Cardiac septum (tissue), 1 donor: Measurements from ENCODE around the gene B3GNT3. TPM values are rescaled to one million over a fixed set of nuclear protein-coding genes. Genes with fewer than 3 reads are reported as not detected.
"Not testable (repeated sequence)": the region's sequence is repeated elsewhere in the genome, so short reads cannot be mapped to it uniquely, and the experiment has no call there.

ENCODE experiments used
- DNase-seq: peaks from one replicate; pipeline ENCODE4 v3.0.0-alpha.2; 2020; ENCODE audit warnings: low spot score
- intact Hi-C: fragments of 100-400 bp; cut with DNase I; formaldehyde crosslinking; loops from one replicate; pipeline ENCODE4 v1.14.0; 2022
- total RNA-seq: library from RNA; stranded (reverse); fragmentation: NEBNext Ultra II Directional; extraction: Animal tissue kit (Norgen Biotek cat#: 25700); gene quantifications from one replicate; pipeline ENCODE4 v1.2.1, GENCODE V29; 2021
- donor health status: DM: no; HTN: no; CAD: no.

Gene B3GNT3
- total RNA-seq, 1 donor from 2014 or later, result not detected

GRCh38 chr19:17795495-17795856 lies 538 bp downstream of the B3GNT3 start:
- intact Hi-C loops, result no loop called here
- no peak for DNase-seq

GRCh38 chr19:17796013-17796837 lies 1.3 kb downstream of the B3GNT3 start:
- intact Hi-C loops, result no loop called here
- no peak for DNase-seq

- no peak for DNase-seq
- intact Hi-C loops, result no loop called here
Measured at GRCh38 chr19:17796838-17797423, 2.0 kb downstream of the B3GNT3 start.

- intact Hi-C loops, result no loop called here
- no peak for DNase-seq
Measured at GRCh38 chr19:17797424-17798201, 2.7 kb downstream of the B3GNT3 start.

DNA sequence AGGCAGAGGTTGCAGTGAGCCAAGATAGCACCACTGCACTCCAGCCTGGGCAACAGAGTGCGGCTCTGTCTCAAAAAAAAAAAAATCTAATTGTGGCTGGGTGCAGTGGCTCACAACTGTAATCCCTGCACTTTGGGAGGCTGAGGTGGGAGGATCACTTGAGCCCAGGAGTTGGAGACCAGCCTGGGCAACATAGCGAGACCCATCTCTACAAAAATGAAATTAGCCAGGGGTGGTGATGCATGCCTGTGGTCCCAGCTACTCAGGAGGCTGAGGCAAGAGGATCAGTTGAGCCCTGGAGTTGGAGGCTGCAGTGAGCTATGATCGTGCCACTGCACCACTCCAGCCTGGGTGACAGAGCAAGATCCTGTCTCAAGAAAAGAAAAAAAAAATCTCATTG lies 3.7 kb downstream of the B3GNT3 start:
- intact Hi-C loops, DNase-seq: not testable (repeated sequence)

GRCh38 chr19:17802137-17802858 lies 7.4 kb downstream of the B3GNT3 start:
- DNase-seq, result no peak
- intact Hi-C loops, result no loop called here

GRCh38 chr19:17803264-17803896 lies 8.4 kb downstream of the B3GNT3 start:
- DNase-seq, result no peak
- intact Hi-C loops, result no loop called here

DNA sequence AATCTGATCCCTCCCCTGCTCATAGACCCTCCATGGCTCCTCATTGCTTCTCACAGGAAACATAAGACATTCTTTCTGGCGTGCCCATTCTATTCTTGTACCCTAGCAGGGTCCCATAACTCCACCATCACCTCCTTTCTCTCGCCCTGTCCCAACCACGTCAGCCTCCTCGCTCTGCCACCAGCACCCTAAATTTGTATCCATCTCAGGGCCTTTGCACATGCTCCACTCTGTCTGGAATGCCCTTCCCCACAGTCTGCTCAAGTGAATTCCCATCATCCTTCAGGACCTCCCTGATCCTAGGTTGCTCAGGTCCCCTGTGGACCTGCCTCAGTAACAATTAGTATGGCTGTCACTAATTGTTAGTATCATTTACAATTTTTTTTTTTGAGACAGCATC lies 10.5 kb downstream of the B3GNT3 start:
- DNase-seq, result no peak
- intact Hi-C loops, result no loop called here

DNA sequence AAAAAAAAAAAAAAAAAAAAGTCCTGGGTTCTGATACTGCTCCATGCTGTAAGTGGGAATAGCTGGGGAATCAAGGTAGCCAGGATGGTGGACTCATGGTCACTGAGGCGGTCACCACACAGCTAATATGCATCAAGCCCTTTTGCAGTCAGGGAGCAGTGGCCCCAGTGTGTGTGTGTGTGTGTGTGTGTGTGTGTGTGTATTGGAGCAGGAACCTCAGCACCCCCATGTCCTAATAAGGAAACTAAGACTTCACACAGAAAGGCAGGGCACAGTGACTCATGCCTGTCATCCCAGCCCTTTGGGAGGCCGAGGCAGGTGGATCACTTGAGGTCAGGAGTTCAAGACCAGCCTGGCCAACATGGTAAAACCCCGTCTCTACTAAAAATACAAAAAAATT lies 12.0 kb downstream of the B3GNT3 start:
- intact Hi-C loops, result no loop called here
- DNase-seq, result no peak

DNA sequence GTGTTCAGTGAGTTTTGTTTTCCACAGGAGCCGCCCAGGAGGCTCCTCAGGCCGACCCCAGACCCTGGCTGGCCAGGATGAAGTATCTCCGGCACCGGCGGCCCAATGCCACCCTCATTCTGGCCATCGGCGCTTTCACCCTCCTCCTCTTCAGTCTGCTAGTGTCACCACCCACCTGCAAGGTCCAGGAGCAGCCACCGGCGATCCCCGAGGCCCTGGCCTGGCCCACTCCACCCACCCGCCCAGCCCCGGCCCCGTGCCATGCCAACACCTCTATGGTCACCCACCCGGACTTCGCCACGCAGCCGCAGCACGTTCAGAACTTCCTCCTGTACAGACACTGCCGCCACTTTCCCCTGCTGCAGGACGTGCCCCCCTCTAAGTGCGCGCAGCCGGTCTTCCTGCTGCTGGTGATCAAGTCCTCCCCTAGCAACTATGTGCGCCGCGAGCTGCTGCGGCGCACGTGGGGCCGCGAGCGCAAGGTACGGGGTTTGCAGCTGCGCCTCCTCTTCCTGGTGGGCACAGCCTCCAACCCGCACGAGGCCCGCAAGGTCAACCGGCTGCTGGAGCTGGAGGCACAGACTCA lies 12.9 kb downstream of the B3GNT3 start:
- no peak for DNase-seq
- intact Hi-C loops, result no loop called here

- intact Hi-C loops, result no loop called here
- no peak for DNase-seq
Measured at GRCh38 chr19:17811103-17811502, 16.2 kb downstream of the B3GNT3 start.

DNA sequence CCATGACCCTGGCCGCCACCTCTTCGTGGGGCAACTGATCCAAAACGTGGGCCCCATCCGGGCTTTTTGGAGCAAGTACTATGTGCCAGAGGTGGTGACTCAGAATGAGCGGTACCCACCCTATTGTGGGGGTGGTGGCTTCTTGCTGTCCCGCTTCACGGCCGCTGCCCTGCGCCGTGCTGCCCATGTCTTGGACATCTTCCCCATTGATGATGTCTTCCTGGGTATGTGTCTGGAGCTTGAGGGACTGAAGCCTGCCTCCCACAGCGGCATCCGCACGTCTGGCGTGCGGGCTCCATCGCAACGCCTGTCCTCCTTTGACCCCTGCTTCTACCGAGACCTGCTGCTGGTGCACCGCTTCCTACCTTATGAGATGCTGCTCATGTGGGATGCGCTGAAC lies 16.7 kb downstream of the B3GNT3 start:
- no peak for DNase-seq
- intact Hi-C loops, result no loop called here

- intact Hi-C loops, result no loop called here
- DNase-seq, result no peak
Measured at GRCh38 chr19:17812099-17812498, 17.2 kb downstream of the B3GNT3 start.

DNA sequence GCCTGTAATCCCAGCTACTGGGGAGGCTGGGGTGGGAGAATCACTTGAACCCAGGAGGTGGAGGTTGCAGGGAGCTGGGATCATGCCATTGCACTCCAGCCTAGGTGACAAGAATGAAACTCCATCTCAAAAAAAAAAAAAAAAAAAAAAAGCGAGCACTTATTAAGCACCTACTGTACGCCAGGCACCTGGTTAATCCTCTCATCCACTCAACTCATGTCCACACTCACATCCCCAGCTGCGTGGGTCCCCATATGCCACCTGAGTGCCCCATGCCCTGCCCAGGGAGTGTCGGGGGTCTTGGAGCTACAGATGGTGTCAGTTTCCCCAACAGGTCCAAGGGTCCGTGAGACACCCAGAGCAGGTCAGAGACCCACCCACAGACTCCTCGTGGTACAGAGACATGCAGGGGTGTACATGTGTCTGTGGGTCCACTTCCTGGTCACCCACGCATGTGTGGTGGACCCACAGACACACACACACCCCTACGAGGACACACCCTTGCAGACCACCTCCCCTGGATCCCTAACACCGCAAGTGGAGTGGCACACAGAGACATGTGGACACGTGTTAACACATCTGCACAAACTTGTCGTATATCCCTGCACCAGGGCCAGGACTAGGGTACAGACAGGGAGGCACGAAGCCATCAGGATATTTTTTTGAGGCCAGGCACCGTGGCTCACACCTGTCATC lies 22.9 kb downstream of the B3GNT3 start:
- intact Hi-C loops, result no loop called here
- no peak for DNase-seq

DNA sequence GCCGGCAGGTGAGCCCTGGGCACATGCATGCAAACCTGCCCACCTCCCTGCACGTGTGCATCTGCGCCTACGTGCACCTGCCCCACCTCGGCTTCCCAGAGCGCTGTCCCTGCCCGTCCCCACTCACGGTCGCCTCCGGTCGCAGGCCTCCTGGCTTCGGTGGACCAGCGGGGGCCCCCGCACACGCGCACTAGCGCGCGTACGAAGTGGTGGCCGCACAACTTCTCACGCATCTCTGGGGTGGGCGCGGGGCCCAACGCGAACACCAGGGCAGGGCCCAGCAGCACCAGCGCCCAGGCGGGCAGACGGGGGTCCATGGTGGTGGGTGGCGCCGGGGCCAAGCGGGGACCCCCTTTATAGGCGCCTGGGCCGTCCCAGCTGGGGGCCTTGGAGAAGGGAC lies 26.3 kb downstream of the B3GNT3 start, which contains the start of gene INSL3:
INSL3 (minus strand) TSS at position 330 of the 400 bp plus-strand sequence; CDS start at position 317, 13 bp downstream.
- DNase-seq, result no peak
- intact Hi-C loops, result no loop called here

- intact Hi-C loops, result no loop called here
- DNase-seq, result no peak
Measured at GRCh38 chr19:17824339-17824738, 29.4 kb downstream of the B3GNT3 start.

GRCh38 chr19:17826508-17827056 lies 31.6 kb downstream of the B3GNT3 start:
- DNase-seq, result no peak
- intact Hi-C loops, result no loop called here

GRCh38 chr19:17829855-17830566 lies 35.1 kb downstream of the B3GNT3 start:
- intact Hi-C loops, result no loop called here
- DNase-seq, result no peak
